Mesothelial cell of epicardium (in vitro differentiated cells): ENCODE results near the gene ST8SIA4. TPM values are rescaled to one million over a fixed set of nuclear protein-coding genes. Genes with fewer than 3 reads are reported as not detected.

Experiments
- DNase-seq, 2 experiments: peaks; one replicate each; pipeline ENCODE4 v3.0.0; 2021; ENCODE audit warnings: low spot score in 2 of 2; ENCODE audit not compliant: unreplicated experiment in 2 of 2
- H3K27ac Mint-ChIP-seq: 2 replicates; pipeline ENCODE4 v1.8.0; 2021; ENCODE audit warnings: mixed read lengths
- H3K27me3 Mint-ChIP-seq: 2 replicates; pipeline ENCODE4 v1.8.0; 2021; ENCODE audit warnings: low read depth, mixed read lengths
- H3K36me3 Mint-ChIP-seq: 2 replicates; pipeline ENCODE4 v1.8.0; 2021; ENCODE audit warnings: mixed read lengths
- H3K4me1 Mint-ChIP-seq: 2 replicates; pipeline ENCODE4 v1.8.0; 2021; ENCODE audit warnings: mixed read lengths
- H3K4me3 Mint-ChIP-seq: 2 replicates; pipeline ENCODE4 v1.8.0; 2021; ENCODE audit warnings: mild to moderate bottlenecking, moderate library complexity, mixed read lengths
- H3K9me3 Mint-ChIP-seq: 2 replicates; pipeline ENCODE4 v1.8.0; 2021; ENCODE audit warnings: mixed read lengths
- total RNA-seq: library from RNA; stranded (reverse); gene quantifications from 3 replicates; pipeline ENCODE4 v1.2.1, GENCODE V29; 2021
- TF ChIP-seq, protein P1 (sequence below): fragments of 200-600 bp; sonication (generic); IDR thresholded peaks from one replicate; pipeline ENCODE4 v1.5.0; 2021; ENCODE audit warnings: antibody characterized with exemption; ENCODE audit not compliant: unreplicated experiment

Gene ST8SIA4
- total RNA-seq, 1 donor from 2014 or later = 9.6 TPM

DNA sequence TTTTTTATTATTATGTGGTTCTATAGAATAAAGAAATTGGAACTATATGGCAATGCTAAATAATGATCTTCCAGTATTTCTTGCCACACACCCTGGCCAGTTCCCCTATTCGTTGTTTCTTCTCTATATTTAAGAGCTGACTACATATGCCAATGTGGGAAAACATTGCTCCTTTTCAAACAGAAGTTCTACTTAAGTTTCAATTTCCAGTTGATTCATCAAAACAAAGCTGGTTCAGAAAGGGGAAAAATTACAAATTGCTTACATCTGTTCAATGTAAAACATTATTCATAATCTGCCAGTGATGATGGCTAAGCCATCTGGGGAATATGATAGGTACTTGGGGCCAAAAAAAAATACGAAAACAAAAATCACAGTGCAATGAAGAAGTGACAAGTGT lies 76.9 kb downstream of the ST8SIA4 start:
- peaks cover 18% of the 10 kb centered on the region for H3K4me1 Mint-ChIP-seq
- no peaks in the 10 kb centered on the region for H3K27me3 Mint-ChIP-seq
- TF ChIP-seq, protein P1, sequence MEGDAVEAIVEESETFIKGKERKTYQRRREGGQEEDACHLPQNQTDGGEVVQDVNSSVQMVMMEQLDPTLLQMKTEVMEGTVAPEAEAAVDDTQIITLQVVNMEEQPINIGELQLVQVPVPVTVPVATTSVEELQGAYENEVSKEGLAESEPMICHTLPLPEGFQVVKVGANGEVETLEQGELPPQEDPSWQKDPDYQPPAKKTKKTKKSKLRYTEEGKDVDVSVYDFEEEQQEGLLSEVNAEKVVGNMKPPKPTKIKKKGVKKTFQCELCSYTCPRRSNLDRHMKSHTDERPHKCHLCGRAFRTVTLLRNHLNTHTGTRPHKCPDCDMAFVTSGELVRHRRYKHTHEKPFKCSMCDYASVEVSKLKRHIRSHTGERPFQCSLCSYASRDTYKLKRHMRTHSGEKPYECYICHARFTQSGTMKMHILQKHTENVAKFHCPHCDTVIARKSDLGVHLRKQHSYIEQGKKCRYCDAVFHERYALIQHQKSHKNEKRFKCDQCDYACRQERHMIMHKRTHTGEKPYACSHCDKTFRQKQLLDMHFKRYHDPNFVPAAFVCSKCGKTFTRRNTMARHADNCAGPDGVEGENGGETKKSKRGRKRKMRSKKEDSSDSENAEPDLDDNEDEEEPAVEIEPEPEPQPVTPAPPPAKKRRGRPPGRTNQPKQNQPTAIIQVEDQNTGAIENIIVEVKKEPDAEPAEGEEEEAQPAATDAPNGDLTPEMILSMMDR = no peak
- no peak overlapping the region for H3K27ac Mint-ChIP-seq
- no peak for DNase-seq
- H3K4me3 Mint-ChIP-seq = no peak overlapping the region
- no peaks in the 10 kb centered on the region for H3K36me3 Mint-ChIP-seq
- H3K9me3 Mint-ChIP-seq = no peaks in the 10 kb centered on the region

DNA sequence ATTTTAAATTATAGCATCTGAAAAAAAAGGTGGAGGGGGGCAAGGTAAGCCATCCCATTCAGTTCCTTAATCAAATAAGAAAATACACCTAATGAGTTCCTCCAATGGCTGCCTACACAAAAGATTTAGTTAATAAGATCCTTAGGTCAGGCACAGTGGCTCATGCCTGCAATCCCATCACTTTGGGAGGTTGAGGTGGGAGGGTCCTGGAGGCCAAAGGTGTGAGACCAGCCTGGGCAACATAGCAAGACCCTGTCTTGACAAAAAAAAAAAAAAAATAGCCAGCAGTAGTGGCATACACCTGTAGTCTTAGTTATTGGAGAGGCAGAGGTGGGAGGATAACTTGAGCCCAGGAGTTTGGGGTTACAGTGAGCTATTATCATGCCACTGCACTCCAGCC lies 78.4 kb downstream of the ST8SIA4 start:
- H3K4me3 Mint-ChIP-seq = no peak overlapping the region
- no peaks in the 10 kb centered on the region for H3K27me3 Mint-ChIP-seq
- TF ChIP-seq, protein P1 = no peak
- no peaks in the 10 kb centered on the region for H3K36me3 Mint-ChIP-seq
- no peak for DNase-seq
- no peak overlapping the region for H3K27ac Mint-ChIP-seq
- no peaks in the 10 kb centered on the region for H3K9me3 Mint-ChIP-seq
- peaks cover 26% of the 10 kb centered on the region for H3K4me1 Mint-ChIP-seq

DNA sequence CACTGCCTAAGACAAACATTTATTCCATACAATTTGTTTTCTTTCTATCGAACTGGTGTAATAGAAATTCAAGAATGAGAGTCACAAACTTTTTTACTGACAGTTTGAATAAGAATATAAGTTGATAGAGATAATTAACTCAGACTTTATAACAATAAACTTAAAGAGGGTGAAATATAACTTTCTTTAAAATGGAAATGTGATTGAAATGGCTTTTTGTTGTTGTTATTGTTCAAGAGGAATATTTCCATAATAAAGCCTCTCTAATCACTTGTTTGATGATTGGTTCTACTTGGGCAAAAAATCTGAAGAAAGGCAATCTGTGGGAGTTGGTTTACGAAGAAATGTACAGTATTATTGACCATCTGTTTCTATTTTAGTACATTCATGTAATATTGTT lies 79.3 kb downstream of the ST8SIA4 start:
- Mint-ChIP-seq H3K4me1 (peaks cover 26% of the 10 kb centered on the region), H3K27me3 (no peaks in the 10 kb centered on the region), H3K9me3 (no peaks in the 10 kb centered on the region), H3K27ac (no peak overlapping the region), H3K4me3 (no peak overlapping the region), H3K36me3 (no peaks in the 10 kb centered on the region)
- TF ChIP-seq, protein P1 = no peak
- no peak for DNase-seq

DNA sequence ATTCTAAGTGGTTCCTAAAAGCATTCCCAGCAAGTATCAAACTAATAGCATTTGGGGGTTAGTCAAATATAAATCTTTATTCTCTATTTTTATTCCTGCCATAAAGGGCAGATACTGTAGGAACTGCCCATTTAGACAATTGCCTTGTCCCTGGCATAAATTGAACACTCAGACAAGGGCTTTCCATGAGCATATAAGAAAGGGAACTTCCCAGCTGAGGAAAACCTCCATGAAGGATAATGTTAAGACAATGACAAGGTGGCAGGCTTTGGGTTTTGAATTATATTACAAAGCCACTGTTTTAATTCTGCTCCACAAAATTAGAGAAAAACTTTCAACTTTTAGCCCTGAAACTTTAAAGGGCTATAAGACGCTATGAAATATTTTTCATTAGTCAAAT lies 81.3 kb downstream of the ST8SIA4 start:
- no peak for DNase-seq
- Mint-ChIP-seq H3K9me3 (no peaks in the 10 kb centered on the region), H3K4me3 (no peak overlapping the region), H3K4me1 (peaks cover 24% of the 10 kb centered on the region), H3K27ac (no peak overlapping the region), H3K27me3 (no peaks in the 10 kb centered on the region), H3K36me3 (no peaks in the 10 kb centered on the region)
- TF ChIP-seq, protein P1 = no peak

DNA sequence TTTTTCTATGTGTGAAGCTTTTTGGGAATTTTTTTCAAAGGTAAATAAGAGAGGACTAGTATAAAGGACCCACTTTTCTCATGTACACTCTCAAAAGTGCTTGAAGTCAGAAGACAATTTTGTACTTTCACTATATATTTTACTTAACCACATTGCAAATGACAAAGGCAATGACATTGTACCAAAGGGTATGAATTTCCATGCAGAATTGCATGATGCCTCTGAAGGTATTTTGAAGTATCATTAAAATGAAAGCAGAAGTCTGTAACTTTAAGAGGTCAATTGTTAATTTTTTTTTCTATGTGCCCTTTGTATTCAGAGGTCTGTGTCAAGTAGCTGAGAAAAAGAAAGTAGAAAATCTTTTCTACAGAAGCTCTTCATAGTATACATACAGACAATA lies 84.7 kb downstream of the ST8SIA4 start:
- Mint-ChIP-seq H3K36me3 (no peaks in the 10 kb centered on the region), H3K27me3 (no peaks in the 10 kb centered on the region), H3K4me1 (peaks cover 24% of the 10 kb centered on the region), H3K9me3 (no peaks in the 10 kb centered on the region), H3K27ac (no peak overlapping the region), H3K4me3 (no peak overlapping the region)
- TF ChIP-seq, protein P1 = no peak
- DNase-seq = no peak

DNA sequence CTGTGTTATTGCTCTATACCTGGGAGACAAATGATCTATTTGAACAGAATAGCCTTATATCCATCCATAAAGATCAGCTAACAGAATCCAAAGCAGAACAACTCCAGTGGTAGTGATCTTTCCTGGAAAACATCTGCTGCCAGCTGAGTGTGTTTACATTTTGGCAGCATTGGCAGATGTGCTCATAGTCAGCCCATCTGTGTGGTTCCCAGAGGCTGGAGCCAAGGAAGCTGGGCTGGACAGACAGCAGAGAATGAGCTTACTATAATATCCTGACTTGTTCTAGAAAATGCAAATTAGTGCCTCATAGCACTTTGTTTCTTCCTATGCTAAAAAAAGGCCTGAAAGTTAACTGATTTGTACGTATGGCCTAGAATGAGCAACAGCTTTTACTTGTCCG lies 99.7 kb downstream of the ST8SIA4 start:
- no peak for DNase-seq
- no peaks in the 10 kb centered on the region for H3K36me3 Mint-ChIP-seq
- TF ChIP-seq, protein P1 = no peak
- no peaks in the 10 kb centered on the region for H3K27me3 Mint-ChIP-seq
- H3K4me1 Mint-ChIP-seq = peaks cover 6% of the 10 kb centered on the region
- H3K27ac Mint-ChIP-seq = no peak overlapping the region
- H3K4me3 Mint-ChIP-seq = no peak overlapping the region
- peaks cover 4% of the 10 kb centered on the region for H3K9me3 Mint-ChIP-seq
